K562 (cell line): ENCODE measurements around the gene PTP4A2. TPM values are rescaled to one million over a fixed set of nuclear protein-coding genes. Genes with fewer than 3 reads are reported as not detected.

Experiments
- CTBP1 ChIP-seq: fragments of 450-650 bp; IDR thresholded peaks from 2 replicates; pipeline ENCODE4 v1.6.1; 2016; ENCODE audit warnings: borderline replicate concordance
- HDAC1 ChIP-seq, 2 experiments: fragments of 450-650 bp; IDR thresholded peaks; 2 replicates each; pipeline ENCODE4 v1.6.1; 2016 to 2017; ENCODE audit warnings: inconsistent platforms in 1 of 2, mild to moderate bottlenecking in 1 of 2, moderate library complexity in 1 of 2
- PPARD ChIP-seq: fragments of 250-450 bp; sonication (Bioruptor Pico); IDR thresholded peaks from 2 replicates; pipeline ENCODE4 v1.8.0; 2022; ENCODE audit warnings: inconsistent platforms, mild to moderate bottlenecking, moderate library complexity
- ZNF175 ChIP-seq: fragments of 200-800 bp; sonication (Bioruptor generic); IDR thresholded peaks from 2 replicates; pipeline ENCODE4 v1.6.1; 2016; ENCODE audit warnings: low read depth, mild to moderate bottlenecking, missing genetic modification characterization, missing compliant biosample characterization
- polyA plus RNA-seq, 8 experiments: library from polyadenylated mRNA; depleted of rRNA in 4 of 8; stranded (reverse) in 5 of 8; unstranded in 3 of 8; fragments of >200 nt; fragmentation: Nextera tagmentation in 2 of 8; fragmentation: Illumina TruSeq in 1 of 8; extraction: Ambion mirVana in 2 of 8; extraction: Trizol in 1 of 8; gene quantifications; 2 replicates each; pipeline versions ENCODE4 v1.2.1 to v1.2.3, GENCODE V29; 2011 to 2014; ENCODE audit warnings: inconsistent platforms in 1 of 8, missing spikeins in 1 of 8
- total RNA-seq, 7 experiments: library from RNA; depleted of rRNA in 6 of 7; stranded (reverse); fragments of >200 nt in 6 of 7; fragmentation: Illumina TruSeq in 2 of 7; extraction: Trizol in 2 of 7; gene quantifications; 2 replicates each; pipeline versions ENCODE4 v1.2.1 to v1.2.3, GENCODE V29; 2011 to 2021; ENCODE audit warnings: low replicate concordance in 1 of 7
- TF ChIP-seq, protein P1 (sequence below): fragments of 250-450 bp; sonication (Bioruptor Pico); IDR thresholded peaks from 2 replicates; pipeline ENCODE4 v1.8.0; 2021; ENCODE audit warnings: moderate library complexity, mild to moderate bottlenecking, inconsistent platforms
- TF ChIP-seq, protein P2 (sequence below), 2 experiments: IDR thresholded peaks; 2 replicates each; pipeline ENCODE4 v1.6.1; 2012; ENCODE audit warnings: improper control_type of control experiment in 2 of 2, low read depth in 2 of 2, low read length in 2 of 2, borderline replicate concordance in 1 of 2
- TF ChIP-seq, protein P3 (sequence below): fragments of 250-450 bp; sonication (Bioruptor Pico); IDR thresholded peaks from 2 replicates; pipeline ENCODE4 v1.8.0; 2022; ENCODE audit warnings: inconsistent platforms, mild to moderate bottlenecking, moderate library complexity, borderline replicate concordance
- TF ChIP-seq, protein P4 (sequence below): fragments of 250-450 bp; sonication (Bioruptor Pico); IDR thresholded peaks from 2 replicates; pipeline ENCODE4 v1.4.0; 2020; ENCODE audit warnings: mild to moderate bottlenecking, moderate library complexity, borderline replicate concordance
- TF ChIP-seq, protein P5 (sequence below): sonication (generic); formaldehyde crosslinking; IDR thresholded peaks from 2 replicates; pipeline ENCODE4 v1.8.1; 2023; ENCODE audit warnings: mild to moderate bottlenecking, missing genetic modification reagents
- TF ChIP-seq, protein P6 (sequence below): fragments of 250-450 bp; sonication (Bioruptor Pico); IDR thresholded peaks from 2 replicates; pipeline ENCODE4 v1.5.0; 2021; ENCODE audit warnings: mild to moderate bottlenecking, borderline replicate concordance

Gene PTP4A2
- total and polyA plus RNA-seq, 9 of the 15 experiments (the other 6 are each of a cell fraction or from before 2014, with no cell fraction given), result 197 to 870 (median 480) TPM

DNA sequence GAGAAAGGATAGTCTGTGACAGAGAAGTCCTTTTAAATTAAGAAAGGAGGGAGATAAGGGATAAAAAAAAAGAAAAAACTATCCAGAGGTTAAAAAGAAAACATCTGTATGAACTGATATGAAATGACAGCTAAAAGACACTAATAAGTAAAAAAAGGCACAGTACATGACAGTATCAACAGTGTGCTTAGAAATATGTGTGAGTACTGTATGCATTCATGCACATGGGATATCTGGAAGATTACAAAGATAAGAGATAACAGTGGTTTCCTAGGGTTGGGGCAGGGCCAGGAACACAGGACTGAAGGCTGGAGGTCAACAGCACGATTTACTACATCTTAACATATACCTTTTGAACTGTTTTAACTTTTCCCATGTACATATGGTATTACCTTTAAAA, 13.3 kb downstream of the PTP4A2 start (continued):
- TF ChIP-seq, protein P1, sequence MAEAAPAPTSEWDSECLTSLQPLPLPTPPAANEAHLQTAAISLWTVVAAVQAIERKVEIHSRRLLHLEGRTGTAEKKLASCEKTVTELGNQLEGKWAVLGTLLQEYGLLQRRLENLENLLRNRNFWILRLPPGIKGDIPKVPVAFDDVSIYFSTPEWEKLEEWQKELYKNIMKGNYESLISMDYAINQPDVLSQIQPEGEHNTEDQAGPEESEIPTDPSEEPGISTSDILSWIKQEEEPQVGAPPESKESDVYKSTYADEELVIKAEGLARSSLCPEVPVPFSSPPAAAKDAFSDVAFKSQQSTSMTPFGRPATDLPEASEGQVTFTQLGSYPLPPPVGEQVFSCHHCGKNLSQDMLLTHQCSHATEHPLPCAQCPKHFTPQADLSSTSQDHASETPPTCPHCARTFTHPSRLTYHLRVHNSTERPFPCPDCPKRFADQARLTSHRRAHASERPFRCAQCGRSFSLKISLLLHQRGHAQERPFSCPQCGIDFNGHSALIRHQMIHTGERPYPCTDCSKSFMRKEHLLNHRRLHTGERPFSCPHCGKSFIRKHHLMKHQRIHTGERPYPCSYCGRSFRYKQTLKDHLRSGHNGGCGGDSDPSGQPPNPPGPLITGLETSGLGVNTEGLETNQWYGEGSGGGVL (CRISPR knock-in tag), result no peak
- no peak for TF ChIP-seq ZNF175 (CRISPR knock-in tag)
- TF ChIP-seq, protein P2, sequence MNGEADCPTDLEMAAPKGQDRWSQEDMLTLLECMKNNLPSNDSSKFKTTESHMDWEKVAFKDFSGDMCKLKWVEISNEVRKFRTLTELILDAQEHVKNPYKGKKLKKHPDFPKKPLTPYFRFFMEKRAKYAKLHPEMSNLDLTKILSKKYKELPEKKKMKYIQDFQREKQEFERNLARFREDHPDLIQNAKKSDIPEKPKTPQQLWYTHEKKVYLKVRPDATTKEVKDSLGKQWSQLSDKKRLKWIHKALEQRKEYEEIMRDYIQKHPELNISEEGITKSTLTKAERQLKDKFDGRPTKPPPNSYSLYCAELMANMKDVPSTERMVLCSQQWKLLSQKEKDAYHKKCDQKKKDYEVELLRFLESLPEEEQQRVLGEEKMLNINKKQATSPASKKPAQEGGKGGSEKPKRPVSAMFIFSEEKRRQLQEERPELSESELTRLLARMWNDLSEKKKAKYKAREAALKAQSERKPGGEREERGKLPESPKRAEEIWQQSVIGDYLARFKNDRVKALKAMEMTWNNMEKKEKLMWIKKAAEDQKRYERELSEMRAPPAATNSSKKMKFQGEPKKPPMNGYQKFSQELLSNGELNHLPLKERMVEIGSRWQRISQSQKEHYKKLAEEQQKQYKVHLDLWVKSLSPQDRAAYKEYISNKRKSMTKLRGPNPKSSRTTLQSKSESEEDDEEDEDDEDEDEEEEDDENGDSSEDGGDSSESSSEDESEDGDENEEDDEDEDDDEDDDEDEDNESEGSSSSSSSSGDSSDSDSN (IDR thresholded peaks at IDR 0.05; ENCODE audit: borderline replicate concordance in 1 of 2, low read depth in 2 of 2, low read length in 2 of 2), result no peak
- TF ChIP-seq, protein P3, sequence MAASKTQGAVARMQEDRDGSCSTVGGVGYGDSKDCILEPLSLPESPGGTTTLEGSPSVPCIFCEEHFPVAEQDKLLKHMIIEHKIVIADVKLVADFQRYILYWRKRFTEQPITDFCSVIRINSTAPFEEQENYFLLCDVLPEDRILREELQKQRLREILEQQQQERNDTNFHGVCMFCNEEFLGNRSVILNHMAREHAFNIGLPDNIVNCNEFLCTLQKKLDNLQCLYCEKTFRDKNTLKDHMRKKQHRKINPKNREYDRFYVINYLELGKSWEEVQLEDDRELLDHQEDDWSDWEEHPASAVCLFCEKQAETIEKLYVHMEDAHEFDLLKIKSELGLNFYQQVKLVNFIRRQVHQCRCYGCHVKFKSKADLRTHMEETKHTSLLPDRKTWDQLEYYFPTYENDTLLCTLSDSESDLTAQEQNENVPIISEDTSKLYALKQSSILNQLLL (CRISPR knock-in tag), result no peak
- TF ChIP-seq CTBP1, result 0 out of 2 replicates have a peak, but pooled peaks have one; percentile 31
- TF ChIP-seq, protein P4, sequence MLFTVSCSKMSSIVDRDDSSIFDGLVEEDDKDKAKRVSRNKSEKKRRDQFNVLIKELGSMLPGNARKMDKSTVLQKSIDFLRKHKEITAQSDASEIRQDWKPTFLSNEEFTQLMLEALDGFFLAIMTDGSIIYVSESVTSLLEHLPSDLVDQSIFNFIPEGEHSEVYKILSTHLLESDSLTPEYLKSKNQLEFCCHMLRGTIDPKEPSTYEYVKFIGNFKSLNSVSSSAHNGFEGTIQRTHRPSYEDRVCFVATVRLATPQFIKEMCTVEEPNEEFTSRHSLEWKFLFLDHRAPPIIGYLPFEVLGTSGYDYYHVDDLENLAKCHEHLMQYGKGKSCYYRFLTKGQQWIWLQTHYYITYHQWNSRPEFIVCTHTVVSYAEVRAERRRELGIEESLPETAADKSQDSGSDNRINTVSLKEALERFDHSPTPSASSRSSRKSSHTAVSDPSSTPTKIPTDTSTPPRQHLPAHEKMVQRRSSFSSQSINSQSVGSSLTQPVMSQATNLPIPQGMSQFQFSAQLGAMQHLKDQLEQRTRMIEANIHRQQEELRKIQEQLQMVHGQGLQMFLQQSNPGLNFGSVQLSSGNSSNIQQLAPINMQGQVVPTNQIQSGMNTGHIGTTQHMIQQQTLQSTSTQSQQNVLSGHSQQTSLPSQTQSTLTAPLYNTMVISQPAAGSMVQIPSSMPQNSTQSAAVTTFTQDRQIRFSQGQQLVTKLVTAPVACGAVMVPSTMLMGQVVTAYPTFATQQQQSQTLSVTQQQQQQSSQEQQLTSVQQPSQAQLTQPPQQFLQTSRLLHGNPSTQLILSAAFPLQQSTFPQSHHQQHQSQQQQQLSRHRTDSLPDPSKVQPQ (CRISPR knock-in tag), result no peak
- TF ChIP-seq, protein P5, sequence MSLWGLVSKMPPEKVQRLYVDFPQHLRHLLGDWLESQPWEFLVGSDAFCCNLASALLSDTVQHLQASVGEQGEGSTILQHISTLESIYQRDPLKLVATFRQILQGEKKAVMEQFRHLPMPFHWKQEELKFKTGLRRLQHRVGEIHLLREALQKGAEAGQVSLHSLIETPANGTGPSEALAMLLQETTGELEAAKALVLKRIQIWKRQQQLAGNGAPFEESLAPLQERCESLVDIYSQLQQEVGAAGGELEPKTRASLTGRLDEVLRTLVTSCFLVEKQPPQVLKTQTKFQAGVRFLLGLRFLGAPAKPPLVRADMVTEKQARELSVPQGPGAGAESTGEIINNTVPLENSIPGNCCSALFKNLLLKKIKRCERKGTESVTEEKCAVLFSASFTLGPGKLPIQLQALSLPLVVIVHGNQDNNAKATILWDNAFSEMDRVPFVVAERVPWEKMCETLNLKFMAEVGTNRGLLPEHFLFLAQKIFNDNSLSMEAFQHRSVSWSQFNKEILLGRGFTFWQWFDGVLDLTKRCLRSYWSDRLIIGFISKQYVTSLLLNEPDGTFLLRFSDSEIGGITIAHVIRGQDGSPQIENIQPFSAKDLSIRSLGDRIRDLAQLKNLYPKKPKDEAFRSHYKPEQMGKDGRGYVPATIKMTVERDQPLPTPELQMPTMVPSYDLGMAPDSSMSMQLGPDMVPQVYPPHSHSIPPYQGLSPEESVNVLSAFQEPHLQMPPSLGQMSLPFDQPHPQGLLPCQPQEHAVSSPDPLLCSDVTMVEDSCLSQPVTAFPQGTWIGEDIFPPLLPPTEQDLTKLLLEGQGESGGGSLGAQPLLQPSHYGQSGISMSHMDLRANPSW (CRISPR knock-in tag), result no peak
- TF ChIP-seq, protein P6, sequence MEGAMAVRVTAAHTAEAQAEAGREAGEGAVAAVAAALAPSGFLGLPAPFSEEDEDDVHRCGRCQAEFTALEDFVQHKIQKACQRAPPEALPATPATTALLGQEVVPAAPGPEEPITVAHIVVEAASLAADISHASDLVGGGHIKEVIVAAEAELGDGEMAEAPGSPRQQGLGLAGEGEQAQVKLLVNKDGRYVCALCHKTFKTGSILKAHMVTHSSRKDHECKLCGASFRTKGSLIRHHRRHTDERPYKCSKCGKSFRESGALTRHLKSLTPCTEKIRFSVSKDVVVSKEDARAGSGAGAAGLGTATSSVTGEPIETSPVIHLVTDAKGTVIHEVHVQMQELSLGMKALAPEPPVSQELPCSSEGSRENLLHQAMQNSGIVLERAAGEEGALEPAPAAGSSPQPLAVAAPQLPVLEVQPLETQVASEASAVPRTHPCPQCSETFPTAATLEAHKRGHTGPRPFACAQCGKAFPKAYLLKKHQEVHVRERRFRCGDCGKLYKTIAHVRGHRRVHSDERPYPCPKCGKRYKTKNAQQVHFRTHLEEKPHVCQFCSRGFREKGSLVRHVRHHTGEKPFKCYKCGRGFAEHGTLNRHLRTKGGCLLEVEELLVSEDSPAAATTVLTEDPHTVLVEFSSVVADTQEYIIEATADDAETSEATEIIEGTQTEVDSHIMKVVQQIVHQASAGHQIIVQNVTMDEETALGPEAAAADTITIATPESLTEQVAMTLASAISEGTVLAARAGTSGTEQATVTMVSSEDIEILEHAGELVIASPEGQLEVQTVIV, result no peak
- no peak for TF ChIP-seq PPARD (CRISPR knock-in tag)
- peak in 1 of 2 experiments; percentile 60; a peak in 2 of 4 replicates for TF ChIP-seq HDAC1 (IDR thresholded peaks at IDR 0.05)
